ENCODE measurements around the gene ACP6. TPM values are rescaled to one million over a fixed set of nuclear protein-coding genes. Genes with fewer than 3 reads are reported as not detected.
A peak's percentile ranks its signal among the peaks of the same experiment; 100 is the strongest.

The ACP6 gene
- polyA plus RNA-seq, 1 experiment = 14.8 TPM

GRCh38 chr1:147600119-147601111 lies 69.9 kb downstream of the ACP6 start:
- H3K4me3 ChIP-seq (ENCODE audit: low read depth, low read length) = peak overlapping the region; percentile 68
- TF ChIP-seq CTCF (IDR thresholded peaks at IDR 0.05; ENCODE audit: insufficient read depth, low read depth, low read length) = no peak
- no peaks in the 10 kb centered on the region for H3K36me3 ChIP-seq (ENCODE audit: control insufficient read depth, insufficient read depth, low read length)
- ChIA-PET CTCF (interaction anchor here (1.3 to 1.6 kb wide), 2 partner anchors 35 to 104 kb away, joined by 4 to 8 read pairs; no protein-coding TSS in a partner anchor), POLR2A (interaction anchor here (0.6 to 1.0 kb wide), 2 partner anchors 58 to 59 kb away, joined by 5 to 7 read pairs; partner anchors contain the start of gene BCL9)
- DNase-seq (ENCODE audit: low read depth) = no peak
- no peaks in the 10 kb centered on the region for H3K27me3 ChIP-seq (ENCODE audit: control insufficient read depth, insufficient read depth, low read length)

- no peak for TF ChIP-seq CTCF (IDR thresholded peaks at IDR 0.05; ENCODE audit: insufficient read depth, low read depth, low read length)
- Histone ChIP-seq H3K27me3 (ENCODE audit: control insufficient read depth, insufficient read depth, low read length) (no peaks in the 10 kb centered on the region), H3K36me3 (ENCODE audit: control insufficient read depth, insufficient read depth, low read length) (no peaks in the 10 kb centered on the region), H3K4me3 (ENCODE audit: low read depth, low read length) (peak overlapping the region; percentile 68)
- POLR2A ChIA-PET = interaction anchor here (0.6 to 1.0 kb wide), 2 partner anchors 57 to 58 kb away, joined by 5 to 7 read pairs; partner anchors contain the start of gene BCL9
- CTCF ChIA-PET = interaction anchor here (0.7 to 1.6 kb wide), 4 partner anchors 34 to 105 kb away, joined by 3 to 8 read pairs (median 4); partner anchors contain the start of gene BCL9
- peak; percentile 77 for DNase-seq (ENCODE audit: low read depth)
Measured at GRCh38 chr1:147599362-147600118, 70.8 kb downstream of the ACP6 start.

- no peak for TF ChIP-seq CTCF (IDR thresholded peaks at IDR 0.05; ENCODE audit: insufficient read depth, low read depth, low read length)
- Histone ChIP-seq H3K4me3 (ENCODE audit: low read depth, low read length) (peak overlapping the region; percentile 68), H3K27me3 (ENCODE audit: control insufficient read depth, insufficient read depth, low read length) (no peaks in the 10 kb centered on the region), H3K36me3 (ENCODE audit: control insufficient read depth, insufficient read depth, low read length) (no peaks in the 10 kb centered on the region)
- POLR2A ChIA-PET = interaction anchor here (1.0 kb wide), 1 partner anchor 57 kb away, joined by 7 read pairs; the partner anchor contains the start of gene BCL9
- DNase-seq (ENCODE audit: low read depth) = no peak
- CTCF ChIA-PET = interaction anchor here (0.7 to 1.6 kb wide), 5 partner anchors 32 to 104 kb away, joined by 3 to 8 read pairs (median 3); partner anchors contain the start of gene BCL9
Measured at GRCh38 chr1:147598621-147599361, 71.5 kb downstream of the ACP6 start.

GRCh38 chr1:147597010-147597409 lies 73.3 kb downstream of the ACP6 start:
- Histone ChIP-seq H3K36me3 (ENCODE audit: control insufficient read depth, insufficient read depth, low read length) (no peaks in the 10 kb centered on the region), H3K27me3 (ENCODE audit: control insufficient read depth, insufficient read depth, low read length) (no peaks in the 10 kb centered on the region), H3K4me3 (ENCODE audit: low read depth, low read length) (no peak overlapping the region)
- CTCF ChIA-PET = interaction anchor here (0.7 to 1.2 kb wide), 4 partner anchors 11 to 101 kb away, joined by 3 to 4 read pairs (median 3); no protein-coding TSS in a partner anchor
- POLR2A ChIA-PET = no interaction called here
- no peak for DNase-seq (ENCODE audit: low read depth)
- TF ChIP-seq CTCF (IDR thresholded peaks at IDR 0.05; ENCODE audit: insufficient read depth, low read depth, low read length) = no peak

Small RNA genes within 50 kb of the gene (small RNA-seq; reads per million reads assigned to genes)
- gene RN7SL261P (ENCODE audit: insufficient read length, low read depth, low replicate concordance) = not detected

Other genes with a start within 250 kb of the ACP6 start
- gene BCL9, start 129.0 kb downstream of the ACP6 start, polyA plus RNA-seq (2011; rRNA removed) = 4.8 and 5.3 TPM in 2 replicates
- 3.0 and 5.1 TPM in 2 replicates for gene GJA5, start 90.1 kb upstream of the ACP6 start, polyA plus RNA-seq (2011; rRNA removed)
- gene GJA8, start 232.3 kb upstream of the ACP6 start, polyA plus RNA-seq (2011; rRNA removed) = not detected in 2 replicates

Measured in BJ (cell line).